GM18507 (cell line): ENCODE results near the gene WRAP73.

Experiments used
- DNase-seq: peaks from one replicate; pipeline ENCODE4 v3.0.0; 2011; ENCODE audit warnings: low read depth; ENCODE audit not compliant: insufficient read length; ENCODE audit errors: extremely low spot score
- FAIRE-seq: peaks from 2 replicates; lab custom pipeline; 2011; peaks lifted over from hg19 to GRCh38; lab: Jason Lieb, UNC

The WRAP73 gene

DNA sequence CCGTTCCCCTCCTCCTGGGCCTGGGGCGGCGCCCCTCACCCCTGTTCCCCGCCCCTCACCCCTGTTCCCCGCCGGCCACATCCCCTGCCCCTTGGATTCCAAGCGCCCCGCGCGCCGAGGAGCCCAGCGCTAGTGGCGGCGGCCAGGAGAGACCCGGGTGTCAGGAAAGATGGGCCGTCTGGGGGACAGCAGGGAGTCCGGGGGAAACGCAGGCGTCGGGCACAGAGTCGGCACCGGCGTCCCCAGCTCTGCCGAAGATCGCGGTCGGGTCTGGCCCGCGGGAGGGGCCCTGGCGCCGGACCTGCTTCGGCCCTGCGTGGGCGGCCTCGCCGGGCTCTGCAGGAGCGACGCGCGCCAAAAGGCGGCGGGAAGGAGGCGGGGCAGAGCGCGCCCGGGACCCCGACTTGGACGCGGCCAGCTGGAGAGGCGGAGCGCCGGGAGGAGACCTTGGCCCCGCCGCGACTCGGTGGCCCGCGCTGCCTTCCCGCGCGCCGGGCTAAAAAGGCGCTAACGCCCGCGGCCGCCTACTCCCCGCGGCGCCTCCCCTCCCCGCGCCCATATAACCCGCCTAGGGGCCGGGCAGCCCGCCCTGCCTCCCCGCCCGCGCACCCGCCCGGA lies 2.1 kb upstream of the WRAP73 start, which contains the start of gene TP73:
Gene TP73 (plus strand): TSS at position 587 of the 618 bp plus-strand sequence. CDS start 29,850 bp downstream, outside the sequence.
- FAIRE-seq (peak; percentile 66), DNase-seq (no peak)

DNA sequence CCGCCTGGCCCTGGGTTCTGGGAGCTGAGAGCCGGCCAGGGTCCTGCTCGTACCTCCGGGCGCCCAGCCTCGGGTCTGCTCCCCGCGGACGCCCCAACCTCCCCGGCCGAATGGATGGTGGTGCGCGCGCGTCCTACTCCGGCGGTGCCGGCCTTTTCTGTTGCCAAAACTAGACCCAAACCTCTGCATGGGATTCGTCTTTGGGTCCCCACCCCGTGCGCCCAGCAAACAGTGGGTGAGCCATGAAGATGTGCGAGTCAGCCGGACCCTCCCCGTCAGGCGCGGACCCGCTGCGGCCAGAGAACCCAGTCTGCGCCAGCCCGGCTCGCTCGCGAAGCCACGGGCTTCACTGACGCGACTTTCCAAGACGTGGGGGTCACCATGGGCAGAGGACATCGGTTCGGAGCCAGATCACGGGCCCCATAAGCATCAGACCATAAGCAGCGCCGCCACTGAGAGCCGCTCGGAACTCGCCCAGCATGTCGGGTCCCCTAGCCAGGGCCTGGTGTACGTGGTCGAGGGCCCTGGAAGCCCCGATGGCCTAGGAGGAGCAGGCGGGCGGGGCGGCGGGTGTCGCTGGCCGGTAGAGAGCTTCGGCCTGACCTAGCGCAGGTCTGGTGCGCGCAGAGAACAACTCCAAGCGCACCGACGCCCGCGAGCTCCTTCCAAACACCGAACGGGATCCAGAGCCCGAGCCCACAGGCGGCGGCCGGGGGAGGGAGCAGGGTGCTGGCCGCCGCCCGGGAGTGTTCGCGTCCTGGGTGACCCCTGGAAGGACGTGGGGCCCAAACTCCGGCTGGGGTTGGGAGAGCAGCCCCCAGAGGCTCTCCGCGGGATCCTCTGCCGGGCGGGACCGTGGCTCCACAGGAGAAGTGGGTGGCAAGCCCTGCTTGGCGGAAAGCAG lies 1.4 kb upstream of the WRAP73 start:
- DNase-seq = no peak
- no peak for FAIRE-seq

GRCh38 chr1:3650248-3651025 lies 534 bp upstream of the WRAP73 start:
- DNase-seq = no peak
- FAIRE-seq = no peak

- FAIRE-seq = no peak
- no peak for DNase-seq
Observed at GRCh38 chr1:3646596-3646995, 3.3 kb downstream of the WRAP73 start.

DNA sequence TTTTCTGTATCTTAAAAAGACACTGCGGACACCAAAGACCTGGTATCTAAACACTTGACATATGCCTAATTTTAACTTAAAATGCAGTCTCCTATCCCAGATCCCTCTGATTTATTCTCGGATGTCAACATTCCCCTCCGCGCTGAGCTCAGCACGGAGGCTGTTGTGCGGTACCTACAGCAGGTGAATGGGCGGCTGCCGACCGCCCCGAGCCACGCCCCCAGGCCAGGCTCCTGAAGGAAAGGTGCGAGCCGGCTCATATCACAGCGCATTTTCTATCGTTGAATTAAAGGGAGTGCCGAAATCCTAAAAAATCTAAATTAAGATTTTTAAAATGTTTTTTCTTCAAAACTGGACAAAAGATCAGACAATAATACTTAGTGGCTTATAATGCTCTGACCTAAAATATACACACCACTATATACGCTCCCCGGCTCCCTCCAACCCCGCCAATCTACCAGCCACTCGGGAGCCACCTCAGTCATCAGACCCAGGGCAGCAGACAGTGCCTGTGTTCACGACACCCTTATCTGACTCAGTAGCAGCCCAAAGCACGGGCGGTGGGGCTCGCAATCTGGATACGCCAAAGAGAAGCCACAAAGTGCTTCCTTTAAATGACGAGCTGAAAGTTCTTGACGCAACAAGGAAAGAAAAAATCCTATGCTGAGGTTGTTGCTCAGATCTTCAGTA lies 4.1 kb downstream of the WRAP73 start:
- no peak for FAIRE-seq

GRCh38 chr1:3645247-3645646 lies 4.7 kb downstream of the WRAP73 start:
- FAIRE-seq = no peak
- no peak for DNase-seq

More for the DNA sequence above, 4.1 kb downstream of the WRAP73 start:
- no peak for DNase-seq

DNA sequence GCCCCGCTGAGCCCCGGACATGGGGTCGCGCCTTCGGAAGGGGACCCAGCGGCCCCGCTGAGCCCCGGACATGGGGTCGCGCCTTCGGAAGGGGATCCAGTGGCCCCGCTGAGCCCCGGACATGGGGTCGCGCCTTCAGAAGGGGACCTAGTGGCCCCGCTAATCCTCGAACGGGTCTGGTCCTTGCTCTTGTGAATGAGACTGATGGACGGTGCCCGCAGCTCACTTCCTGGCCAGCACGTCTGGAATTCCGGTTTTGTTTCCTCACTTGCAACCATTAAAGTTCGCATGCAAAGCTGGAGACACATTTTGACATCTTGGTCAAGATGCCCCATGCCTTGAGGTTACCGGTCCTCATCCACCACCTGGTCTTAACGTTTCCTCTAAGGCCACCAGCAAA lies 5.6 kb downstream of the WRAP73 start:
- DNase-seq (no peak), FAIRE-seq (no peak)

- no peak for FAIRE-seq
- DNase-seq = no peak
Observed at GRCh38 chr1:3642919-3643675, 6.8 kb downstream of the WRAP73 start.

DNA sequence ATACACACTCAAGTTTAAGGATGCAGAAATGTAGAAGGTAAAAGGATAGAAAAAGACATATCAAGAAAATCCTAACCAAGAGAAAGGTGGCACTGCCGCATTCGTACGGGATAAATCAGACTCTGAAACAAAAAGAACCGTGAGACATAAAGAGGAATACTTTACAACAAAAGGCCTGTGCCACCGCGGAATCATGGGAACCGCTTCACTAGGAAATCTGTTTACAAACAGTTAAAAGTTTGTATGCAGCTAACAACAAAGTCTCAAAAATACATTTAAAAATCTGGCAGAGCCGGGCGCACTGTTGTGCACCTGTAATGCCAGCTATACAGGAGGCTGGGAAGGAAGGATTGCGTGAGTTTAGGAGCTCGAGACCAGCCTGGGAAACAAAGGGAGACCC lies 8.1 kb downstream of the WRAP73 start:
- DNase-seq (no peak), FAIRE-seq (no peak)

DNA sequence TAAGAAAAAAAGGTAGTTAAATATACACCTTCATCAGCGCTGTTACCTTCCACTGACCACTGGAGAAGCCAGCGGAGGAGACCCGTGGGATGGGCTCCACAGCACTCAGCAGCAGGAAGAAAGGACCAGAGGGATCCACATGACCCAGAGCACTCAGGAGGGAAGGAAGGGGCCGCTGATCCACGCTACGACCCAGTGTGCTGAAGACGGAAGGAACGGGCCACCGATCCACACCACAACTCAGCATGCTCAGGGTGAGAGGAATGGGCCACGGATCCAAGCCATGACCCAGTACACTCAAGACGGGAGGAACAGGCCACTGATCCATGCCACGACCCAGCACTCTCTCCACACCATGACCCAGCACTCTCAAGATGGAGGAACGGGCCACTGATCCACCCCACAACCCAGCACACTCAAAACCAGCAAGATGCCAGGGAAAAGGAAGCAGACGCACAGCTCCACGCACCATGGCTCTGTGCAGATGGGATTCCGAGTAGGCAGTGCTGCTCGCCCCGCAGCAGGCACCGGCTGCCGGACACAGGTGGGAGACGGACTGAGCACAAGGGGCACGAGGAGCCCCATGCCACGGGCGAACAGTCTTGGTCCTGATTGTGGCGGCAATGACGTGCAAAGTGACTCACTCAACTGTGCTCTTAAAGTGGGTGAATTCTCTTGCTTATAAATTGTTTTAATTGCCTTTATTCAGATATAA lies 8.7 kb downstream of the WRAP73 start:
- DNase-seq (no peak), FAIRE-seq (no peak)

DNA sequence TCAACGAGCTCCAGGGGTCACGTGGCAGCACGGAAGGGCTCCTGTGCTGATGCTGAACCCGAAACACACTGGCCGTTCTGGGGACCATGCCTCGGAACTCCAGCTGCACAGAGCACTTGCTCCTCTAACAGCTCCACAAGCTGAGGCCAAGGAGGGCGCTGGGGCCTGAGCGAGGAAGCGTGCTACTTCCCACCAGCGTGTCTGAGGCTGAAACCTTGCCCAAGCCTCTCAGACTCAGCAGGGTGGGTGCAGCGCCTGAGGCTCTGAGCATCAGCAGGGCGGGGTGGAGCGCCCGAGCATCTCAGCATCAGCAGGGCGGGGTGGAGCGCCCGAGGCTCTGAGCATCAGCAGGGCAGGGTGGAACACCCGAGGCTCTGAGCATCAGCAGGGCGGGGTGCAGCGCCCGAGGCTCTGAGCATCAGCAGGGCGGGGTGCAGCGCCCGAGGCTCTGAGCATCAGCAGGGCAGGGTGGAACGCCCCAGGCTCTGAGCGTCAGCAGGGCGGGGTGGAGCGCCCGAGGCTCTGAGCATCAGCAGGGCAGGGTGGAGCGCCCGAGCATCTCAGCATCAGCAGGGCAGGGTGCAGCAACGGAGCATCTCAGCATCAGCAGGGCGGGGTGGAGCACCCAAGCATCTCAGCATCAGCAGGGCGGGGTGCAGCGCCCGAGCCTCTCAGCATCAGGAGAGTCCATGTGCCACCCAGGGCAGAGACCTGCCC lies 9.6 kb downstream of the WRAP73 start:
- DNase-seq = no peak
- no peak for FAIRE-seq

- FAIRE-seq (no peak), DNase-seq (no peak)
Observed at GRCh38 chr1:3639397-3639911, 10.4 kb downstream of the WRAP73 start.

GRCh38 chr1:3638676-3639075 lies 11.2 kb downstream of the WRAP73 start:
- FAIRE-seq = no peak

GRCh38 chr1:3638027-3638426 lies 11.9 kb downstream of the WRAP73 start:
- DNase-seq = no peak
- FAIRE-seq = no peak

More at GRCh38 chr1:3638676-3639075, 11.2 kb downstream of the WRAP73 start:
- DNase-seq = no peak

GRCh38 chr1:3636531-3636930 lies 13.4 kb downstream of the WRAP73 start:
- no peak for FAIRE-seq
- no peak for DNase-seq

DNA sequence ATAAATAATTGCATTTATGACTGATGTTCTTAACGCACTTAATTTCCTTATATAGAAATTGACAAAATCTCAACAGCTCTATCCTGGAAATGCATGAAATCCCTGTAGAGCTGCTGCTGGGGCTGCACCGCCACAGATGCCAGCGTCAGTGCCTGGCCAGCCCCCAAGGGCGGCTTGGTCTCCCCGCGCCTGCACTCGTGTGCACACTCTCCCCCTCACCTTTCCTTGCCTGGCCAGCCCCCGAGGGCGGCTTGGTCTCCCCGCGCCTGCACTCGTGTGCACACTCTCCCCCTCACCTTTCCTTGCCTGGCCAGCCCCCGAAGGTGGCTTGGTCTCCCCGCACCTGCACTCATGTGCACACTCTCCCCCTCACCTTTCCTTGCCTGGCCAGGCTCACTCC lies 13.8 kb downstream of the WRAP73 start:
- FAIRE-seq (no peak), DNase-seq (no peak)

DNA sequence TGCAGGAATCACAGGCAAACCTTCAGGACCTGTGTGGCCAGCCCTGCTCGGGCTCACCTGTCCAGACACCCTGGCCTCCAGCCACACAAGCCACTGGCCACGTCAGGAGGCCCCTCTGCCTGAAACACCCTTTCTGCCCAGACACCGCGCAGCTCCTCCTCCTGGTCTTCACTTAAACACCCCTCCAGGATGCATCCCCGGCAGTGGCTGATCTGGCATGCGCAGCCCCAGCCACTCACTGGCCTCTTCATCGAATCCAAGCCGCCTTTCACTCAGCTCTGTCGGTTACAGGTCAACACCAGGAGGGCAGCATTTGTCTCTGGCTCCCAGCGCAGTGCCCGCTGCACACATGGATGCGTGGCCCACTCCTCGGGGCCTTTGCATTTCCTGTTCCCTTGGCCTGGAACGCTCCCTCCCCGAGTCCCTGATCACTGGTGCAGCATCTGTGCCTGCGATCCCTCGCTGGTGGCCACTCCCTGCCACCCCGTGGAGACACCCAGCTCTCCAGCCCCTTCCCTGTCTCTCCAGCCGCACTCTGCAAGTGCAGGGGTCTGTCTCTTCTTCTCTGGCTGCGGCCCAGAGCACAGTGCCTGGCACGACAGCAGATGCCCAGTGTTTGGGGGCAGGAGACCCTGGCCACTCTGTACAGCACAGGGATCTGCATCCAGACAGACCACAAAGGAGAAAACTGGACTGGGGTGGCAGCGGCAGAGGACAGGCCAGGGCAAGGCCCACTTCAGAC lies 15.7 kb downstream of the WRAP73 start:
- DNase-seq (no peak), FAIRE-seq (no peak)
